Measurements from ENCODE around the gene ZNF513.

DNA sequence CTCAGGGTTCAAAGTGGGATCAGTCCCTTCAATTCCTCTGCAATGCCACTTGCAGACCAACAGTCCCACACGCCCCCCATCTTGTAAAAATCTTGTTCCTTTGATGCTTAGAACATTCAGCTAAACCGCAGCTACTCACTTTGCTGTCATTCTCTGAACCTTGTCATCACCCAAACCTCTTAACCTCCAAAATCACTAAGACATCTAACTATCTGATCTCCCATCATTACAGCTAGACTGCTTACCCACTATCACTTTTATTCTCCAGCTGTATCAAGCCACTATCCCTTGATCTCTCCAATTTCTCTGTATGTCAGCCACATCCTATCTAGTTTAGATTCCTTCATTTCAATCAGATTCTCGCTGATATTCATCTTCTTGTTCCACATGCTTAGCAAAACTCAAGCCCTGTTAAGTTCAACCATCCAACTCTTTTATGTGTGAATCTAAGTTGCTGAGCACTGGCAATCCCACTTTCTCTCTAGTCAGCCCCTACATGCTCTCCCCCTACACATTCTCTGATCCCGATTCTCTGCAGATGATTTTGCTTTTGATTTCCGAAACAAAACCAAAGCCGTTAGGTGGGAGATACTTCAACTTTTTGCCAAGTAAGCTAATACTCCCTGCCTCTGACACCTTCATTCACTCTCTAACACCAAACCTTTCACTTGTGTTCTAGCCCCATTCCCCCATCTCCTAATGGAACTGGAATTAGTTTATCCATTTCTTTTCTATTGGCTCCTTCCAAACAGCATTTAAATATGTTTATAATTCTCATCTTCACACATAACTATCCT is 28.5 kb downstream of the ZNF513 start:
- TF ChIP-seq, protein P1, sequence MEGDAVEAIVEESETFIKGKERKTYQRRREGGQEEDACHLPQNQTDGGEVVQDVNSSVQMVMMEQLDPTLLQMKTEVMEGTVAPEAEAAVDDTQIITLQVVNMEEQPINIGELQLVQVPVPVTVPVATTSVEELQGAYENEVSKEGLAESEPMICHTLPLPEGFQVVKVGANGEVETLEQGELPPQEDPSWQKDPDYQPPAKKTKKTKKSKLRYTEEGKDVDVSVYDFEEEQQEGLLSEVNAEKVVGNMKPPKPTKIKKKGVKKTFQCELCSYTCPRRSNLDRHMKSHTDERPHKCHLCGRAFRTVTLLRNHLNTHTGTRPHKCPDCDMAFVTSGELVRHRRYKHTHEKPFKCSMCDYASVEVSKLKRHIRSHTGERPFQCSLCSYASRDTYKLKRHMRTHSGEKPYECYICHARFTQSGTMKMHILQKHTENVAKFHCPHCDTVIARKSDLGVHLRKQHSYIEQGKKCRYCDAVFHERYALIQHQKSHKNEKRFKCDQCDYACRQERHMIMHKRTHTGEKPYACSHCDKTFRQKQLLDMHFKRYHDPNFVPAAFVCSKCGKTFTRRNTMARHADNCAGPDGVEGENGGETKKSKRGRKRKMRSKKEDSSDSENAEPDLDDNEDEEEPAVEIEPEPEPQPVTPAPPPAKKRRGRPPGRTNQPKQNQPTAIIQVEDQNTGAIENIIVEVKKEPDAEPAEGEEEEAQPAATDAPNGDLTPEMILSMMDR (IDR thresholded peaks at IDR 0.05), result no peak
- no peak for TF ChIP-seq POLR2A (IDR thresholded peaks at IDR 0.05)
